Neural cell (in vitro differentiated cells): ENCODE data around the gene HOXB1. TPM values are rescaled to one million over a fixed set of nuclear protein-coding genes. Genes with fewer than 3 reads are reported as not detected.

ENCODE experiments used
- H2AFZ ChIP-seq: fragments of 200-600, 300-800 bp; sonication (generic), shearing (Covaris generic); 2 replicates; pipeline ENCODE4 v1.6.0; 2014; ENCODE audit warnings: low read depth, mild to moderate bottlenecking, antibody characterized with exemption, low read length, moderate library complexity
- H3F3A ChIP-seq: fragments of 200-600 bp; shearing (Covaris generic); 2 replicates; pipeline ENCODE4 v1.6.1; 2016; ENCODE audit warnings: mild to moderate bottlenecking, moderate library complexity, mixed read lengths, antibody characterized with exemption, low read length; ENCODE audit not compliant: insufficient read depth, poor library complexity, severe bottlenecking
- H3K27ac ChIP-seq: fragments of 200-600, 300-800 bp; sonication (generic), shearing (Covaris generic); 2 replicates; pipeline ENCODE4 v1.5.1; 2014; ENCODE audit warnings: mild to moderate bottlenecking, low read length, moderate library complexity
- H3K27me3 ChIP-seq: fragments of 300-800, 200-600 bp; sonication (generic), shearing (Covaris generic); 2 replicates; pipeline ENCODE4 v1.6.0; 2014; ENCODE audit warnings: mild to moderate bottlenecking, low read depth, low read length, moderate library complexity; ENCODE audit not compliant: insufficient read depth
- H3K36me3 ChIP-seq: fragments of 300-800, 200-600 bp; sonication (generic), shearing (Covaris generic); 2 replicates; pipeline ENCODE4 v1.5.1; 2014; ENCODE audit warnings: mild to moderate bottlenecking, antibody characterized with exemption, low read length, moderate library complexity; ENCODE audit not compliant: insufficient read depth
- H3K4me2 ChIP-seq: fragments of 300-800, 200-600 bp; sonication (generic), shearing (Covaris generic); 2 replicates; pipeline ENCODE4 v1.6.0; 2014; ENCODE audit warnings: mild to moderate bottlenecking, low read length
- H3K4me3 ChIP-seq: fragments of 300-800, 200-600 bp; sonication (generic), shearing (Covaris generic); 2 replicates; pipeline ENCODE4 v1.5.1; 2014; ENCODE audit warnings: mild to moderate bottlenecking, low read length, moderate library complexity
- H3K79me2 ChIP-seq: fragments of 200-600 bp; shearing (Covaris generic); replicated peaks from 2 replicates; pipeline ENCODE4 v1.6.0; 2014; ENCODE audit warnings: mild to moderate bottlenecking, low read length, moderate library complexity; ENCODE audit not compliant: insufficient read depth
- H3K9ac ChIP-seq: fragments of 300-800, 200-600 bp; sonication (generic), shearing (Covaris generic); 2 replicates; pipeline ENCODE4 v1.6.1; 2016; ENCODE audit warnings: mild to moderate bottlenecking, low read length, mixed read lengths
- H3K9me2 ChIP-seq: fragments of 200-600 bp; shearing (Covaris generic); 2 replicates; pipeline ENCODE4 v1.6.1; 2016; ENCODE audit warnings: mild to moderate bottlenecking, low read length, mixed read lengths; ENCODE audit not compliant: insufficient read depth
- H3K9me3 ChIP-seq: fragments of 200-600, 300-800 bp; sonication (generic), shearing (Covaris generic); 2 replicates; pipeline ENCODE4 v1.6.1; 2016; ENCODE audit warnings: mild to moderate bottlenecking, mixed run types, low read length, moderate library complexity, mixed read lengths
- H4K20me1 ChIP-seq: fragments of 200-600 bp; shearing (Covaris generic); 2 replicates; pipeline ENCODE4 v1.6.1; 2016; ENCODE audit warnings: mild to moderate bottlenecking, mixed run types; ENCODE audit not compliant: insufficient read depth
- CTCF ChIP-seq: fragments of 450-650 bp; IDR thresholded peaks from 2 replicates; pipeline ENCODE4 v1.5.1; 2014; ENCODE audit warnings: antibody characterized with exemption, mild to moderate bottlenecking, moderate library complexity; ENCODE audit not compliant: poor library complexity, severe bottlenecking
- EP300 ChIP-seq: fragments of 450-650 bp; conservative IDR thresholded peaks from 2 replicates; pipeline ENCODE4 v1.6.1; 2014; ENCODE audit warnings: antibody characterized with exemption, mild to moderate bottlenecking, moderate library complexity; ENCODE audit not compliant: poor library complexity, severe bottlenecking
- EZH2 ChIP-seq: fragments of 200-600, 300-800 bp; shearing (Covaris generic), sonication (generic); IDR thresholded peaks from 2 replicates; pipeline ENCODE4 v1.6.1; 2014; ENCODE audit warnings: antibody characterized with exemption, low read length, borderline replicate concordance, mild to moderate bottlenecking; ENCODE audit not compliant: insufficient read depth, poor library complexity, severe bottlenecking
- MXI1 ChIP-seq: fragments of 450-650 bp; conservative IDR thresholded peaks from 2 replicates; pipeline ENCODE4 v1.6.1; 2014; ENCODE audit warnings: antibody characterized with exemption, mild to moderate bottlenecking; ENCODE audit not compliant: poor library complexity, severe bottlenecking
- POLR2AphosphoS5 ChIP-seq: IDR thresholded peaks from 2 replicates; pipeline ENCODE4 v1.6.1; 2012
- RAD21 ChIP-seq: fragments of 450-650 bp; conservative IDR thresholded peaks from 2 replicates; pipeline ENCODE4 v1.6.1; 2014; ENCODE audit warnings: antibody characterized with exemption, mild to moderate bottlenecking, moderate library complexity
- REST ChIP-seq: IDR thresholded peaks from 2 replicates; pipeline ENCODE4 v1.6.1; 2012; ENCODE audit warnings: borderline replicate concordance
- SMC3 ChIP-seq: fragments of 450-650 bp; conservative IDR thresholded peaks from 2 replicates; pipeline ENCODE4 v1.6.1; 2014; ENCODE audit warnings: antibody characterized with exemption, mild to moderate bottlenecking, moderate library complexity; ENCODE audit not compliant: poor library complexity
- TAF1 ChIP-seq: IDR thresholded peaks from 2 replicates; pipeline ENCODE4 v1.6.1; 2012; ENCODE audit warnings: low read depth
- polyA plus RNA-seq: library from polyadenylated mRNA; depleted of rRNA; stranded (reverse); fragments of >200 nt; gene quantifications from 2 replicates; pipeline ENCODE4 v1.2.3, GENCODE V29; 2014

HOXB1 gene
- polyA plus RNA-seq, 1 donor from 2014 or later = not detected

- no peak overlapping the region for H3K27ac ChIP-seq
- no peaks in the 10 kb centered on the region for H4K20me1 ChIP-seq
- H3K9ac ChIP-seq = no peak overlapping the region
- peaks cover 99% of the 10 kb centered on the region for H3K27me3 ChIP-seq
- H3K79me2 ChIP-seq = no peaks in the 10 kb centered on the region
- no peak overlapping the region for H3K4me3 ChIP-seq
- H3F3A ChIP-seq = no peaks in the 10 kb centered on the region
- TF ChIP-seq POLR2AphosphoS5 (no peak), TAF1 (no peak), EP300 (no peak), SMC3 (no peak), REST (no peak), RAD21 (no peak), MXI1 (no peak), EZH2 (no peak), CTCF (no peak)
- no peaks in the 10 kb centered on the region for H3K9me2 ChIP-seq
- no peaks in the 10 kb centered on the region for H3K36me3 ChIP-seq
- H2AFZ ChIP-seq = no peak overlapping the region
- no peaks in the 10 kb centered on the region for H3K9me3 ChIP-seq
- H3K4me2 ChIP-seq = no peak overlapping the region
Observed at GRCh38 chr17:48550502-48551213, 19.8 kb upstream of the HOXB1 start.

GRCh38 chr17:48549914-48550501 lies 19.2 kb upstream of the HOXB1 start:
- Histone ChIP-seq H3K9me2 (no peaks in the 10 kb centered on the region), H4K20me1 (no peaks in the 10 kb centered on the region), H3K27me3 (peaks cover 100% of the 10 kb centered on the region), H3K36me3 (no peaks in the 10 kb centered on the region), H3K79me2 (no peaks in the 10 kb centered on the region), H2AFZ (no peak overlapping the region), H3K9me3 (no peaks in the 10 kb centered on the region), H3K27ac (no peak overlapping the region), H3K4me3 (no peak overlapping the region), H3K4me2 (no peak overlapping the region), H3K9ac (no peak overlapping the region), H3F3A (no peaks in the 10 kb centered on the region)
- TF ChIP-seq TAF1 (no peak), CTCF (no peak), REST (no peak), MXI1 (no peak), POLR2AphosphoS5 (no peak), SMC3 (no peak), RAD21 (no peak), EP300 (no peak)
